ENCODE measurements around the gene PLCL2.

GRCh38 chr3:17035033-17035432 is 150.3 kb downstream of the PLCL2 start:
- TF ChIP-seq CTCF (IDR thresholded peaks at IDR 0.05; ENCODE audit: low read depth, low read length) (no peak), POLR2A (IDR thresholded peaks at IDR 0.05; ENCODE audit: extremely low read depth, insufficient read length) (no peak), MAX (IDR thresholded peaks at IDR 0.05; ENCODE audit: low read depth, low read length) (no peak), MYC (IDR thresholded peaks at IDR 0.05; ENCODE audit: low read depth, low read length) (no peak)

Data from NB4 (cell line).